Measurements from ENCODE around the gene TRIM17.

The TRIM17 gene

GRCh38 chr1:228387321-228387720 lies 29.3 kb downstream of the TRIM17 start:
- H3K27ac ChIP-seq (ENCODE audit: low read depth, low read length) = no peak overlapping the region
- H3K4me2 ChIP-seq (ENCODE audit: low read length) = no peak overlapping the region
- H3K4me3 ChIP-seq (ENCODE audit: low read length) = no peak overlapping the region
- TF ChIP-seq EZH2phosphoT487 (IDR thresholded peaks at IDR 0.05; ENCODE audit: borderline replicate concordance, low read length) = no peak
- no peak for TF ChIP-seq CTCF (IDR thresholded peaks at IDR 0.05; ENCODE audit: low read depth, low read length, poor library complexity, severe bottlenecking)
- no peaks in the 10 kb centered on the region for H3K79me2 ChIP-seq (ENCODE audit: control insufficient read depth, low read length)
- peaks cover under 1% of the 10 kb centered on the region; the same call in 1 of the 2 replicates for H3K36me3 ChIP-seq (ENCODE audit: control insufficient read depth, low read length)
- no peaks in the 10 kb centered on the region for H4K20me1 ChIP-seq (ENCODE audit: control insufficient read depth, insufficient read depth, low read depth, low read length)
- no peaks in the 10 kb centered on the region for H3K9me3 ChIP-seq (ENCODE audit: control insufficient read depth, insufficient read depth, low read length)
- H3F3A ChIP-seq (ENCODE audit: control insufficient read depth, insufficient read depth) = no peaks in the 10 kb centered on the region
- H3K9me2 ChIP-seq (replicated peaks; ENCODE audit: control insufficient read depth, low read length) = no peaks in the 10 kb centered on the region
- H3K4me1 ChIP-seq (ENCODE audit: control insufficient read depth, low read length) = no peaks in the 10 kb centered on the region
- H3K27me3 ChIP-seq (ENCODE audit: control insufficient read depth, low read length) = no peaks in the 10 kb centered on the region

- Histone ChIP-seq H3K4me3 (ENCODE audit: low read length) (no peak overlapping the region), H3F3A (ENCODE audit: control insufficient read depth, insufficient read depth) (no peaks in the 10 kb centered on the region), H3K27ac (ENCODE audit: low read depth, low read length) (no peak overlapping the region), H4K20me1 (ENCODE audit: control insufficient read depth, insufficient read depth, low read depth, low read length) (no peaks in the 10 kb centered on the region), H3K9me3 (ENCODE audit: control insufficient read depth, insufficient read depth, low read length) (no peaks in the 10 kb centered on the region), H3K27me3 (ENCODE audit: control insufficient read depth, low read length) (peaks cover 5% of the 10 kb centered on the region; the same call in 1 of the 2 replicates), H3K9me2 (replicated peaks; ENCODE audit: control insufficient read depth, low read length) (no peaks in the 10 kb centered on the region), H3K36me3 (ENCODE audit: control insufficient read depth, low read length) (no peaks in the 10 kb centered on the region), H3K4me2 (ENCODE audit: low read length) (no peak overlapping the region), H3K4me1 (ENCODE audit: control insufficient read depth, low read length) (no peaks in the 10 kb centered on the region), H3K79me2 (ENCODE audit: control insufficient read depth, low read length) (no peaks in the 10 kb centered on the region)
- TF ChIP-seq CTCF (IDR thresholded peaks at IDR 0.05; ENCODE audit: low read depth, low read length, poor library complexity, severe bottlenecking) (no peak), EZH2phosphoT487 (IDR thresholded peaks at IDR 0.05; ENCODE audit: borderline replicate concordance, low read length) (no peak)
These were observed 31.4 kb downstream of the TRIM17 start for GRCh38 chr1:228385232-228385631.

- Histone ChIP-seq H3F3A (ENCODE audit: control insufficient read depth, insufficient read depth) (no peaks in the 10 kb centered on the region), H3K4me3 (ENCODE audit: low read length) (no peak overlapping the region), H4K20me1 (ENCODE audit: control insufficient read depth, insufficient read depth, low read depth, low read length) (no peaks in the 10 kb centered on the region), H3K9me3 (ENCODE audit: control insufficient read depth, insufficient read depth, low read length) (no peaks in the 10 kb centered on the region), H3K36me3 (ENCODE audit: control insufficient read depth, low read length) (no peaks in the 10 kb centered on the region), H3K79me2 (ENCODE audit: control insufficient read depth, low read length) (no peaks in the 10 kb centered on the region), H3K4me1 (ENCODE audit: control insufficient read depth, low read length) (no peaks in the 10 kb centered on the region; the same call in 1 of the 2 replicates), H3K27me3 (ENCODE audit: control insufficient read depth, low read length) (peaks cover 12% of the 10 kb centered on the region), H3K9me2 (replicated peaks; ENCODE audit: control insufficient read depth, low read length) (no peaks in the 10 kb centered on the region), H3K27ac (ENCODE audit: low read depth, low read length) (no peak overlapping the region), H3K4me2 (ENCODE audit: low read length) (no peak overlapping the region)
- TF ChIP-seq EZH2phosphoT487 (IDR thresholded peaks at IDR 0.05; ENCODE audit: borderline replicate concordance, low read length) (no peak), CTCF (IDR thresholded peaks at IDR 0.05; ENCODE audit: low read depth, low read length, poor library complexity, severe bottlenecking) (no peak)
These were observed 32.9 kb downstream of the TRIM17 start for GRCh38 chr1:228383773-228384172.

Measured in DOHH2 (cell line).